ENCODE results near the gene ZBTB17.
A peak's percentile ranks its signal among the peaks of the same experiment; 100 is the strongest.
"Not testable (repeated sequence)": the region's sequence is repeated elsewhere in the genome, so short reads cannot be mapped to it uniquely, and the experiment has no call there.

The ZBTB17 gene

DNA sequence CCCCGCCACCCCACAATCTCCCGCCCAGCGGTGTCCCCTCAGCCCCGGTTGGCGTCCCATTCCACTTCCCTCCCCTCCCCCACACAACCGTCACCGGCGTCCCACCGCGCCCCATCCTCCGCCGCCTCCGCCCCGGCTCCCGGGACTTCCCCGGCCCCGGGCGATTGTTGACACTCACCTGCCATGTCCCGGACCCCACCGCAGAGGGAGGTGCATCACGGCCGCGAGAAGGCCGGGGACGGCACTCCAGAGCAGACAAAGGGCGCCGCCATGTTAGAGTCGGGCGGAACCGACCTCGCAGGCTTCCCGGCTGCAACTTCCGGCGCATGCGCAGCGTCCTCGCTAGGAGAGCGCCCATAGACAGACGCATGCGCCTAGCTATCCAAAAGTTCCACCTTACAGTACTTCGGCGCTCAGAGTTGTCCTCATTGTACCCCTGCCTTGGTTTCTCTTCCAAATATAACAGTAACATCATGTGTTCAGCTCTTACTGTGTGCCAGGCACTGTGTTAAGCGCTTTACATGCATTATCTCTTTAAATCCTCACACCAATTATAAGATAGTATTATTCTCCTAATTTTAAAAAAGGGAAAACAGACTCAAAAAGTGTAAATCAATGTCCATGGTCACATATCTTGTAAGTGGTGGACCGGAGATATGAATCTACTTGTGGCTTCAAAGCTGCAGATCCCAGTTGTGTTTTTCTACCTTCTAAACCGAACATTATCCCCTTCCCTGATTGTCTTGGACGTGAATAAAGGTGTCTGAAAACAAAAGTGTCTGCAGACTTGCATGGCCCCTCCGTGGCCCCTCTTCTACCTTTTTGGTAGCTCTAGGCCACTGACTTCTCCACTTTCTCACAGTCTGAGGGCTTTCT lies at the start of gene ZBTB17:
ZBTB17 (minus strand) TSS at position 297 of the 876 bp plus-strand sequence. CDS start 27,606 bp downstream, outside the sequence.
- peak; percentile 87 for ATAC-seq

DNA sequence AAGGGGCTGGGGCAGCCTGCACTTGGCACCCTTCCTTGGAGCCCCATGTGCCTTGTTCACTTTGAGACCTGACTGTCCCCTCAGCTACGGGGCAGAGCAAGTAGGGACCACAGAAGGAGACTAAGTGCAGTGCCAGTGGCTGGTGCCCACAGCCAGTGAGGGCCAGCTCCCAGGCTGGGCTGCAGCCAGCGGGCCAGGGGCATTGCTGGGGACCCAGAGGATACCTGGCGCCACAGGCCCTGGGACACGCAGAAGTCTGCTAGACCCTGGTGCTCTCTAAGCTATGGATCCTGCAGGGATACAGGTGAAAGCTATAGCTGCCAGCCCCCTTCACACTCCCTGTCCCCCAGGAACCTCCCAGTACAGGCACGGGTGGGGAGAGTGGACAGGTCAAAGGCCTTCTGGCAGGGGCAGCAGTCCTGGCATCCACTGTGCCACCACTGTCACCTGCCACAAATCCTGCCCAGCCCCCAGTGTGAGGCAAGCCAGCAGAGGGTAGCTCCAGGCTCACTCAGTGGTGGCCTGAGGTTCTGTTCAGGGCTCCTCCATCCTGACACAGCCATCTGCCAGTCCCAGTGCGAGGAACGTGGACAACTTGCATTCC lies 47.3 kb upstream of the ZBTB17 start:
- DNase-seq (no peak), ATAC-seq (no peak)

More for the DNA sequence above, at the start of gene ZBTB17:
- DNase-seq = peak; percentile 98

DNA sequence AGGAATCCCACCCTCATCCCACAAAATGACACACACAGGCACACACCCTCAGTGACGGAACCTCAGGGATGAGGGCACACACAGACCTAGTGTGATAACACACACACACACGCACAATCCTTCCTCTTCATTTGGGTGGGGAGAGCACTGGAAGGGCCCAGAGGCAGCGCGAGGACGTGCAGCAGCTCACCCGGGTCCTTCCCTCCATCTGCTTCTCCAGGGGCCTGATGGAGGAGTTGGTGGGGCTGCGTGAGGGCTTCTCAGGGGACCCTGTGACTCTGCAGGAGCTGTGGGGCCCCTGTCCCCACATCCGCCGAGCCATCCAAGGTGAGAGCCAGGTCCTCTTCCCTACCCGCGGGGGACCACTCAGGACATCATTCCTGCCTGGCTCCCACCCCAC lies 46.5 kb upstream of the ZBTB17 start:
- no peak for ATAC-seq
- DNase-seq = no peak

DNA sequence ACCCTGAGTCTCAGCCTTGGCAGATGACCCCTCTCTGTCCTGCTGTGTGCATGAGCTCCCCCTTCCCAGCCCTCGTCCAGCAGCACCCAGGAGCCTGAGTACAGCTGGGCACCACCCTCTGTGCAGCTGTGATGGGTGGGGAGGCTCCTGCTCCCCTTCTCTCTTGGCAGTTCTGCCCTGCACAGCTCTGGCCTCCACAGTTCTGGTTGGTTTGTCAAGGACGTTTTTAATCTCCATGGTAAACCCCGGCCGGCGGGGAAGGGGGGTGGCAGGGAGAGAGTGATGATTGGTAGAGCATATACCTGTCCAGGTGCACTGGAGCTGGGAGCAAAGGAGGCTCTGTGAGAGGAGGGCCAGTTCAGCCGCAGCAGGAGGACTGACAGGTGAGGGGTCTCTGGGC lies 45.8 kb upstream of the ZBTB17 start, which contains the start of gene CLCNKA:
CLCNKA (plus strand) TSS at position 356 of the 400 bp plus-strand sequence. CDS start 584 bp downstream, outside the sequence.
- no peak for ATAC-seq
- no peak for DNase-seq

- ATAC-seq = not testable (repeated sequence)
These were observed 45.0 kb upstream of the ZBTB17 start for GRCh38 chr1:16020878-16021277.

DNA sequence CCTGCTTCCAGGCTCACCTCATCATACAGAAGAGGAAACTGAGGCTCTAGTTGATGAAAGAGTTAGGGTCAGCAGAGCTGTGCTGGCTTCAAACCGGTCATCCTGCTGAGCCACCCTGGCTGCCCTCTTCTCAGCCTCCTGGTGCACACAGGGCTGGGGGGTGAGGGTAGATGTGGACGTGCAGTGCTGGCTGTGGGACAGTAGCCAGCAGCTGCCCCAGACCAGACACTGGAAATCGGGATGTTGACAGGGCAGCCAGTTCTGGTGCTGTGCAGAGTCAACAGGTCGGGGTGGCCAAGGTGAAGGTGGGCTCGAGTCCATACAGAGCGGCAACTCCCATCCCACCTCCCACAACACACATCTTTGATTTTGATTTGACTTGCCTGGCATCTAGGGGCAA lies 44.4 kb upstream of the ZBTB17 start:
- ATAC-seq = no peak
- no peak for DNase-seq

More at GRCh38 chr1:16020878-16021277, 45.0 kb upstream of the ZBTB17 start:
- DNase-seq = not testable (repeated sequence)

DNA sequence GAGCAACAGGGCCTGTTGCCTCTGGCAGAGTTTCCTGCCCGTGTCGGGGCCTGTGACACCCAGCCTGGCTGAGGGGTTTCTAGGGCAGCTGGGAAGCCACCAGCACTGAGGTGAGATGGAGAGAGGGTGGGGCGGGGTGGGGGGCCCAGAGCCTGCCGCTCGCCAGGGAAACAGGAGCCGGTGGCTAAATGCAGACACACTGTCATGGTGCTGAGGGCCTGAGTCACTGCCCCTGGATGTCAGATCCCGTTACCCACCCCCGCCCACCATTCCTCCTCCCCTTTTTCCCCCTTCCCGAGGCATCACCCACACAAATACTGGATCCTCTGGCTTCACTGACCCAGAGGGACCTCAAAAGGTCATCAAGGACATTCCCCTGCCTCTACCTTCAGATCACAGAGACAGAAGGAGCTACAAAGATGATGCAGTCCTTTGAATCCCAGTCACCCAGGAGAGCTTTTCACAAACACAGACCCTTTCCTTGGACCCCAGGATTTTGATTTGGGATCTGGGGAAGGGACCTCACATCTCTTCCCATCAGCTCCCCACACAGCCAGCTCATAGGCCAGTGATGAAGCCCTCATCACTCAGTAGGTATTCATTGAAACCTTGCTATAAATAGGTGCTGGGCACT lies 43.9 kb upstream of the ZBTB17 start:
- ATAC-seq = no peak
- DNase-seq = no peak

DNA sequence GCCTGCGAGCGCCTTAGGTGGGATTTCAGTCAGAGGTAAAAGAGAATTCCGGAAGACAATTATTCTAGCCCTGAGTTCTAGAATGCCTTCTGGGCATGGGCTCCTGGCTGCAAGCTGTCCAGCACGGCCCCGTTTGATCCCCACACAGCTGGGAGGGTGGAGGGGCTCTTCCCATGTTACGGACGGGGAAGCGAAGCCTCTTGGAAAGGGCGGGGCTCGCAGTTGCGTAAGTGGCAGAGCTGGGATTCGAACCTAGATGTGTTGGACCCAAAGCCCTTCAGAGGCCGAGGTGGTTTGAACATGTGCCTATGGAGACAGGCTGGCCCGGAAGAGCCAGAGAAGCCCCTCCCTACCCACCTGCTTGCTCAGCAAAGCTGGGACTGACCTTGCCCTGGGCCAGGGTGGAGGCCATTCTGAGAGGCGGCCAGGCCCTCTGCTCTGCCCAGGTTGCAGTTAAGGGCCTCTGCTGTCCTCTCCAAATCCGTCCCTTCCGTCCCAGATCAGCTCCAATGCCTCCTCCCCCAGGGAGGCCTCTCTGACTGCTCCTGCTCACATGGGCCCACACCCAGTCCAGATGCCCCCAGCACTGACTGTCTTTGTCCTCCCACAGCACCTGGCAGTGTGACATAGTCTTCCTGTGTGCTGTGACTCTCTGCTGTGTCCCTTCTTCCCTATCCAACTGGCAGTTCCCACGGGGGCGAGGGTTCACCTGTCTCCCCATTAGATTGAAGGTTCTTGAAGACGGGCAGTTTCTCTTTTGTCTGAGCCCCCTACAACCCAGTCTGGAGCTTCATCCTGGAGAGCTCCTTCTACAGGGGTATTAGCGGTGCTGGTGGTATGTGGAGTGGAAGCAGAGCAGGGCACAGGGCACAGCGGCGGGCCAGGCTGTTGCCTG lies 43.1 kb upstream of the ZBTB17 start:
- ATAC-seq (no peak), DNase-seq (no peak)

DNA sequence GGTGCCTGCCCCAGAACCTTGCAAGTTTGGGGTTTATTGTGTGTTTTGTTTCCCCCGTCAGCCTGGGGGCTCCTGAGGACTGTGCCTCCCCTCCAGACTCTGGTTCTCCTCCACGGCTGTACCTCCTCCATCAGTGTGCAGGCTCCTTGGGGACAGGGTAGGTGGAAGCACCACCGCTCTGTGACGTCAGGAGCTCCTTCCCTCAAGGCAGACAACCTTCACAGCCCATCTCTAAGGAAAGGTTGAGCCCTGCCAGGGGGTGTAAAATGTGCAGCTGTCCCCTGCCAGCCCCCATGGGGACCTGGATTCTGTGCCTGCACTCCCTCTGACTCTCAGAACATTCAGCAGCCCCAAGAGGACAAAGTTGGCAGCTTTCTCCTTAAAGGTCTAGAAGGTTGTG lies 42.4 kb upstream of the ZBTB17 start:
- ATAC-seq (no peak), DNase-seq (no peak)

DNA sequence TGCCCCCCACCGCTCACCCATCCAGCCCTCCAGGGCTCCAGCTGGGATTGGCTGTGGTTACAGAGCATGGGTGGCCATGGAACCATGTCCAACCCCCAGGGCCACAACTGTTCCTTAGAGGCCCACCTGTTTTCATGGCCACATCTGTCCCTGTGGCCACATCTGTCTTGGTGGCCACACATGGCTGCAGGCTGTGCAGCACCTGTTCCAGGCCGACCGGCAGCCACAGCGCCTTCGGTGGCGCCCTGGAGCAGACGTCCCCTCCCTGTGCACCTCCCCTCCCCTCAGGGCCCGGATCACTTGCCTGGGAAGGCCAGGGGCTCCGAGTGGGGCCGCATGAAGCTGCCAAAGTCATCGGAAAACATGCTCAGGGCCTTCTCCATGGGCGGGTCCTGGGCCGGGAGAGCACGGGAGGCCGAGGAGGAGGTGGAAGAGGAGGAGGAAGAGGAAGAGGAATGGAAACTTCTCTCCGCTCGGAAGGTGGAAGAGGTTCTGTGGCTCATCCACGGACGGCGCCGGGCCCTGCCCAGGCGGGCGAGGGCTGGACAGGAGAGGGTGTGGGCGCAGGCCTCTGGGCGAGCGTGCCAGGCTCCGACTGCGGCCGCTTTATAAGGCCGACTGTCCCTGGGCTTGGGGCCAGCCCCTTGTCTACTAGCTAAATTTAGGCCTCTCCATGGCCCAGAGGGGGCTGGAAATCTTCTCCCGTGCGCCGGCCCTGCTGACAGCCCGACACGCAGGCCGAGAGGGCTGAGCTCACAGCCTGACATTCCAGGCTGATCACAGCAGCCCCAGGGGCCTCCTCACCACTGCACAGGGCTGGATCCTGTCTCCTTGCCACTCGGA lies 41.8 kb upstream of the ZBTB17 start, which contains the start of gene HSPB7:
HSPB7 (minus strand) TSS at position 583 of the 843 bp plus-strand sequence; CDS start at position 503, 80 bp downstream.
- ATAC-seq = no peak
- DNase-seq = no peak

DNA sequence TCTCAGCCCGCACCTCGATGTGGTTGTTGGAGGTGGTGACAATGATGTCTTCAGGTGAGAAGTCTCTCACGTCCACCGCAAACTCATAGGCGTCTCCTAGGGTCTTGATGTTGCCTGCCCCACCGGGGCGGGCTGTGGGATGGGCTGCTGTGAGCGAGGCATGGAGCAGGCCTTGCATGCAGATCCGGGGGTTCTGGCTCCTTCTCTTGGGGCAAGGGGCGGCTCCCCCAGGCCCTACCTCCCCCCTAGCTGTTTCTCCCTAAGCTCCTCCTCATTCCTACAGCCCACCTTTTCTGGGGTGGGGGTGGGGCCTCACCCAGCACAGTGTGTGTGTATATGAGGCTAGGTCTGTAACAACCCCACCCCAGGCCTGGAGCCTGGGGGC lies 41.2 kb upstream of the ZBTB17 start:
- ATAC-seq = no peak

GRCh38 chr1:16015960-16016901 lies 40.3 kb upstream of the ZBTB17 start:
- no peak for DNase-seq
- ATAC-seq = no peak

More for the DNA sequence above, 41.2 kb upstream of the ZBTB17 start:
- no peak for DNase-seq

DNA sequence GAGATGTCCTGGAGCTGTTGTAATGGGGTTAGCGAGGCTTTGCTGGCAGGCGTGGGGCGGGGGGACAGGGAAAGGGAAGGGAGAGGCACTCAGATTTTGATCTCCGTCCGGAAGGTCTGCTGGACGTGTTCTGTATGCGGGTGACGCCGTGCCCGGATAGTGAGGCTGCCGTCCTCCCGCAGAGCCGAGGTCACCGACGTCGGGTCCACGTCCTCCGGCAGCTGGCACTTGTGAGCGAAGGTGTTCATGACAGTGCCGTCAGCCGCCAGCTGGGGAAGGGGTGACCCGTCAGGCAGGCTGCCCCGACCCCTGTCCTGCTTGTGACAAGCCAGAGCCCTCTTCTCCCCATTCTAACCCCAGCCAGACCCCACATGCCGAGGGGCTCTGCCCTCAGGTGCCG lies 39.6 kb upstream of the ZBTB17 start:
- ATAC-seq (no peak), DNase-seq (no peak)

DNA sequence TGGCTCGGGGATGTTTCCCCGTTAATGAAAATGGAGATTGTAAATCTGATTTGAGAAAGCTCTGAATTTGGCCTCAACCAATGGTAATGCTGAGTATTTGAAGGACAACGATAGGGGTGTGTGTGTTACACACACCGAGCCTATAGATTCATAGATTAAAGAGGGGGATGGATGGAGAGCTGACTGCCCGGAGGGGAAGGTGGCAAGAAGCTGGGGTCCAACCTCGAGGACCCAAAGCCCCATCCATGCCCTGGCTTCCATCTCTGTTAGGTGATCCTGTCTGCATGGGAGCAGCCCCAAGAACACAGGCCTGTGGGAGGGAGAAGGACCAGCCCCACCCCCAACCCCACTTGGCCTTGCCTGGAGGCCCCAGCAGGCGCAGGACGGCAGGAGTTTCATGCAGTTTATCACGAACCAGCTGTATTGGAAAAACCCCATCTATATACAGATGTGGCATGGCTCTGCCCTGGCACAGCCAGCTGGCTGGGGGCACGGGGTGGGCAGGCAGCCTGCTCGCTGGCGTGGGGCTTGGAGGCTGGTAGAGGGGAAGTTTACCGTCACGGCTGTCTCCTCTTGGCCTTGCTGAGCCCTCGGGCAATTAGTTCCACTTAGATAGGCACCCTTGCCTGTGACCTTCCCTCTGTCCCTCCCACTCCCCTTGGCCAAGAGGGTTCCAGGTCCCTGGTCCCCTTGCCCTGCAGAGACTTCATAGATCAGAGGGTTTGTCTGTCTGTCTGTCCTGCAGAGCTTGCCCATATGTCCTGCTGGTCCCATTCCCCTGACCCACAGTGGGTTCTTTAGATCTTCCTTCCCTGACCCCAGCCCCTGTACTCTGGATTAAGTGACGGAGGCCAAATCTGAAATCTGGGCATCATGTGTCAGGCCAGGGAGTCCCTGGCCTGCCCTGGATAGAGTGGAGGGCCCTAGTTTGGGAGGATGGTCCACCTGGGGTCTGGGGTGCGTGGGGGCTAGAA lies 38.9 kb upstream of the ZBTB17 start:
- DNase-seq (peak; percentile 25), ATAC-seq (no peak)

GRCh38 chr1:16013908-16014258 lies 38.0 kb upstream of the ZBTB17 start:
- no peak for ATAC-seq
- no peak for DNase-seq

DNA sequence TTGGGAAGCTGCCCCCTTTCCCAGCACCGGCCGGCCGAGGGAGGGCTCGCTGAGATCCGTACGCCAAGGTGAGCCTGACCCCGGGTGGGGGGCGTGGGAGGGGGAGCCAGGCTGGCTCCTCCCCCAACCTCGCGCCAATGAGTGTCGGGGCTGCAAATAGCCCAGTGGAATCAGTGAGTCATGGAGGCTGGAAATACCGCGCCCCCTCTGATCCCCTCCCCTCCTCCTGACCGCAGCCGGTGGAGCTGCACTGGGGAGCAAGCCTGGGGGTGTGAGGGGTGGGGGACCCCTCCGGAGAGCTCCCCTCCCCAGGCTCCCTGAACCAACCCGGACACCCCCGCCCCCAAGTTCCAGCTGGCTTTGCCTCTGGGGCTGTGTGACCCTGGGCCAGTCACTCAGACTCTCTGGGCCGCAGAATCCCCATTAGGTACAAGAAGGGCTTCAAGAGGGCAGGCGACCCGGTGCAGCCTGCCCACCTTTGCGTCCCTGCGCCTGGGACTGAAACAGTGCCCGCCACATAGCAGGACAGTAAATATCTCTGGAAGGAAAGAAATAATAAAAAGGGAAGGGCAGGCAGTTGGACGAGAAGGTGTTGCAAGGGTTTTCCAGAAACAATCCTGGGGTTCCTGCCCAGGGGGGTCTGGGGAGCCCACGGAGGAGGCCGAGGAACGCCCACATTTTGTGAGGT lies 37.5 kb upstream of the ZBTB17 start:
- DNase-seq (peak; percentile 73), ATAC-seq (peak; percentile 69)

DNA sequence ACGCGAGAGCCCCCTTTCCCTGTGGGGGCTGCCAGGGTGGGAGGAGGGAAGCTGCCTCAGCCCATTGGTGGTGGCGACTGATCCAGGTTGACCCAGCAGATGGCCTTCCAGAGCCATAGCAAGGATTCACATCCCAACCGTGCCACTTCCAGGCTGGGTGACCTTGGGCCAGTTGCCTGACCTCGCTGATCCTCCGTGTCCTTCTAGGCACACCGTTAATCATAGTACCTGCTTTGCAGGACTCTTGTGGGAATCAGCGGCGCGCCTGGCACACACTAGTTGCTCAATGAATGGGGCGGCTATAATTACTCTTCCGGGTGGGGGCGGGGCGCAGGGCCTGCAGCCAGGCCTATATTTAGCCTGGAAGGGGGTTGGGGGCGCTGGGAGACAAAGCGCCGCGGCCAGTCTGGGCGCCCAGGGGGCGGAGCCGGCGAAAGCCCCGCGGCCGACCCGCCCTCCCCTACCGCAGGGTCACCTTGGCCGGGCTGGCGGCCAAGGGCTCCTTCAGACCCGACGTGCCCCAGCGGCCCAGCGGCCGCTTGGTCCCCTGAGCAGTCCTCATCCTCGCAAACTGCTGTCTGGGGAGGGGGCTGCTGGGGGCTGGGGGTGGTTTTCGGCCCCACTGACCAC lies 36.8 kb upstream of the ZBTB17 start:
- peak; percentile 44 for ATAC-seq
- DNase-seq = peak; percentile 61
